Esophagus squamous epithelium (tissue), 5 donors: ENCODE data around the gene MCTP2. TPM values are rescaled to one million over a fixed set of nuclear protein-coding genes. Genes with fewer than 3 reads are reported as not detected.

Experiments used
- DNase-seq: peaks from one replicate; lab custom pipeline; 2025; lab: John Stamatoyannopoulos, UW
- H3K27ac ChIP-seq, 4 donors: fragments of 200-600 bp; sonication (generic); one replicate each; pipeline ENCODE4 v1.5.1; 2016 to 2019; ENCODE audit warnings: mild to moderate bottlenecking in 1 of 4
- H3K27me3 ChIP-seq, 4 donors: fragments of 200-600 bp; sonication (generic); 1 replicate in 3 of 4; 2 replicates in 1 of 4; pipeline versions ENCODE4 v1.5.1 to v1.6.0; 2017 to 2021; ENCODE audit warnings: antibody characterized with exemption in 1 of 4
- H3K36me3 ChIP-seq, 3 donors: fragments of 200-600 bp; sonication (generic); one replicate each; pipeline ENCODE4 v1.5.1; 2016 to 2019
- H3K4me1 ChIP-seq, 3 donors: fragments of 200-600 bp; sonication (generic); one replicate each; pipeline ENCODE4 v1.5.1; 2017 to 2019
- H3K4me3 ChIP-seq, 4 donors: fragments of 200-600 bp; sonication (generic); 1 replicate in 3 of 4; 2 replicates in 1 of 4; pipeline ENCODE4 v1.5.1; 2016 to 2019; ENCODE audit warnings: mild to moderate bottlenecking in 2 of 4, moderate library complexity in 1 of 4
- H3K9me3 ChIP-seq, 3 donors: fragments of 200-600 bp; sonication (generic); one replicate each; pipeline ENCODE4 v1.5.1; 2016 to 2019
- POLR2A ChIP-seq, 4 donors: fragments of 450-650 bp; IDR thresholded peaks; one replicate each; pipeline ENCODE4 v1.6.1; 2017; ENCODE audit warnings: antibody characterized with exemption in 4 of 4, mild to moderate bottlenecking in 4 of 4, moderate library complexity in 3 of 4
- WGBS, 2 donors: methylation state at CpG; one replicate each; pipeline ENCODE4 v1.1.5; 2018; 5-methylcytosine and 5-hydroxymethylcytosine counted together
- intact Hi-C: fragments of 100-400 bp; cut with DNase I; formaldehyde crosslinking; loops from one replicate; pipeline ENCODE4 v1.15.0; 2022
- total RNA-seq, 4 donors: library from RNA; depleted of rRNA; stranded (reverse); fragments of >200 nt; gene quantifications; one replicate each; pipeline ENCODE4 v1.1.0, GENCODE V29; 2016
- TF ChIP-seq, protein P1 (sequence below), 6 experiments: fragments of 450-650 bp in 4 of 6; fragments of 200-600 bp in 2 of 6; sonication (generic) in 2 of 6; IDR thresholded peaks; one replicate each; pipeline ENCODE4 v1.5.1; 2016 to 2019; ENCODE audit warnings: antibody characterized with exemption in 6 of 6, mild to moderate bottlenecking in 4 of 6, moderate library complexity in 4 of 6
- donor health status: DM: yes; HTN: yes; CAD: no.

MCTP2 gene
- total RNA-seq, 4 donors from 2014 or later = 11.2 to 29.9 (median 15.6) TPM

DNA sequence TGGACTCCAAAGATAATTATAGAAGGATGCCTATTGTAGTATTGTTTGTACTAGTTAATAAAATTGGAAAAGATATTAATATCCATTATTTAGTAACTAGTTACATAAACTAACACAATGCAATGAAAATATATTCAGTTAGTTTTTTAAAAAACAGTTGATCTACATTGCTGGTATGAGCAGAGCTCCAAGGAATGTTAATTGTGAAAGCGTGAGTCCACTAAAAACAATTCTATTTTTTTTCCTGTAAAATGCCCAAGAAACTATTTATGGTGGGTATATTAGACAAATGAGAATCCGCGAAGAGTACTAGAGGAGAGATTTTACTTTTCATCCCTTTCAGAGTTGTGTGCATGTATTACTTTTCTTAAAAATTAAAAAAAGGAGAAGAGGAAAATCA lies 104.3 kb downstream of the MCTP2 start:
- TF ChIP-seq, protein P1, sequence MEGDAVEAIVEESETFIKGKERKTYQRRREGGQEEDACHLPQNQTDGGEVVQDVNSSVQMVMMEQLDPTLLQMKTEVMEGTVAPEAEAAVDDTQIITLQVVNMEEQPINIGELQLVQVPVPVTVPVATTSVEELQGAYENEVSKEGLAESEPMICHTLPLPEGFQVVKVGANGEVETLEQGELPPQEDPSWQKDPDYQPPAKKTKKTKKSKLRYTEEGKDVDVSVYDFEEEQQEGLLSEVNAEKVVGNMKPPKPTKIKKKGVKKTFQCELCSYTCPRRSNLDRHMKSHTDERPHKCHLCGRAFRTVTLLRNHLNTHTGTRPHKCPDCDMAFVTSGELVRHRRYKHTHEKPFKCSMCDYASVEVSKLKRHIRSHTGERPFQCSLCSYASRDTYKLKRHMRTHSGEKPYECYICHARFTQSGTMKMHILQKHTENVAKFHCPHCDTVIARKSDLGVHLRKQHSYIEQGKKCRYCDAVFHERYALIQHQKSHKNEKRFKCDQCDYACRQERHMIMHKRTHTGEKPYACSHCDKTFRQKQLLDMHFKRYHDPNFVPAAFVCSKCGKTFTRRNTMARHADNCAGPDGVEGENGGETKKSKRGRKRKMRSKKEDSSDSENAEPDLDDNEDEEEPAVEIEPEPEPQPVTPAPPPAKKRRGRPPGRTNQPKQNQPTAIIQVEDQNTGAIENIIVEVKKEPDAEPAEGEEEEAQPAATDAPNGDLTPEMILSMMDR (IDR thresholded peaks at IDR 0.05) = no peak
- no peak for TF ChIP-seq POLR2A (IDR thresholded peaks at IDR 0.05)
- DNase-seq = no peak
- peaks cover 0 to 7% (median 3%) of the 10 kb centered on the region in 3 donors for H3K4me1 ChIP-seq
- H3K27me3 ChIP-seq = no peaks in the 10 kb centered on the region
- 69 to 86% methylated on average over 3 of the region's 3 CpGs for WGBS, 2 donors
- intact Hi-C loops = no loop called here
- peaks cover 0 to 24% (median 0%) of the 10 kb centered on the region in 3 donors for H3K36me3 ChIP-seq
- H3K27ac ChIP-seq = no peak overlapping the region
- H3K9me3 ChIP-seq = no peaks in the 10 kb centered on the region
- no peak overlapping the region for H3K4me3 ChIP-seq

DNA sequence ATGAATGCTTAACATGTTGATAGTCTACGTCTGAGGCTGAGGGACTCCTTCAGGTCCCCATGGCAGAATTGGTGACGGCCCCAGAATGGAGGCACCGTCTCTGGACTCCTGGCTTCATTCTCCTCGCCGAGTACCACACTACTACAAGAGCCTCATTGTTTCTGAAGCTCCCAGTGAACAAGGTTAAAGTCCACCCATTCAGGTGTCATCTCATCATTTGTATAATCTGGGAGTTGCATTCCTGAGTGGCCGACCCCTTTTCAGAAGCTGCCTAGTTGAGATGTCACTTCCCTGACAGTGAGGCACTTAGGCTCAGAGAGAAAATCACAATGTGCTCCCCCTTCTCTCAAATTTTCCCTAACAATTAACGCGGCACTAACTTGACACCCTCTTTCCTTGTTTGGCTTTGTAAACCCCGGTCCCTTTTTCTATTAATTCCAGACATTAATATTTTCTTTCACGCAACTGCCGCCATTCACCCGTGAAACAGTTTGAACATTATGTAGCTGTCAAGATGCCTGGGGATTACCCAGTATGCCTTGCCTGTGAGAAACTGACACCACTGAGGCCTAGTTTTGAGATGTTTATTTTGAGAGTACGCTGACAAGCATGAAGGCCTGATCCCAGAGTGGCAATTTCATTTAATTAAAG lies 105.6 kb downstream of the MCTP2 start:
- H3K36me3 ChIP-seq = peaks cover 0 to 31% (median 0%) of the 10 kb centered on the region in 3 donors

DNA sequence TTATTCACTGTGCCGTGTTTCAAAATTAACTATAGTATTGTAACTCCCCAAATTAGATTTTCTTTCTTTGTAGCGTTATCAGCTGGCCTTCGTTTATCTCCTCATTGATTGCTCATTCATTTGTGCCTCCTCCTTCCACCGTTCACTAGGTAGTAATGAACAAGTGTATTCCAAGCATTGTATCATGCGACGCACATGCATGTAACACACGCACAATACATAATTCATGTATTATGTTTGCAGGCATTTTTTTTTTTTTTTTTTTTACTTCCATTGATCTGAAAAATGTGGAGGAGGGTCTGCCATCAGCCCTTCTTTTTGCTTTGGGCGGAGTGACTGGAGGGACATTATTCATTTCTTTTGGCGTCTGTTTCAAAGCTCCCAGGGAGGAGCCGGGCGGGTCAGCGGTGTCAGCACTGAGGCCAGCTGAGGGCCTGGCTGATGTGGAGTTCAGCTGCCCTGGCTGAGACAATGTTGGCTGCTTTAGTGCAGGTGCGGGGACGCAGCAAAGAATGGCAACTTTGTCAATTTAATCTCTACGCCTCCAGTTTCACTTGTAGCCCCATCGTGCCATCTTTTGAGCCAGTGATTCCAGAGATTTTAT lies 107.0 kb downstream of the MCTP2 start:
- 87 to 93% methylated on average over 12 to 16 of the region's 16 CpGs for WGBS, 2 donors
- Histone ChIP-seq H3K4me3 (no peak overlapping the region), H3K36me3 (peaks cover 0 to 31% (median 0%) of the 10 kb centered on the region in 3 donors), H3K4me1 (no peaks in the 10 kb centered on the region), H3K9me3 (no peaks in the 10 kb centered on the region), H3K27me3 (no peaks in the 10 kb centered on the region), H3K27ac (no peak overlapping the region)
- intact Hi-C loops = no loop called here
- no peak for DNase-seq
- TF ChIP-seq, protein P1 (IDR thresholded peaks at IDR 0.05) = no peak
- TF ChIP-seq POLR2A (IDR thresholded peaks at IDR 0.05) = no peak

More for the DNA sequence above, 105.6 kb downstream of the MCTP2 start:
- no peak for DNase-seq
- Histone ChIP-seq H3K9me3 (no peaks in the 10 kb centered on the region), H3K27me3 (no peaks in the 10 kb centered on the region), H3K4me3 (no peak overlapping the region), H3K27ac (no peak overlapping the region), H3K4me1 (no peaks in the 10 kb centered on the region)
- 94 to 96% methylated on average over 12 to 13 of the region's 13 CpGs for WGBS, 2 donors
- intact Hi-C loops = no loop called here
- TF ChIP-seq, protein P1 (IDR thresholded peaks at IDR 0.05) = no peak

DNA sequence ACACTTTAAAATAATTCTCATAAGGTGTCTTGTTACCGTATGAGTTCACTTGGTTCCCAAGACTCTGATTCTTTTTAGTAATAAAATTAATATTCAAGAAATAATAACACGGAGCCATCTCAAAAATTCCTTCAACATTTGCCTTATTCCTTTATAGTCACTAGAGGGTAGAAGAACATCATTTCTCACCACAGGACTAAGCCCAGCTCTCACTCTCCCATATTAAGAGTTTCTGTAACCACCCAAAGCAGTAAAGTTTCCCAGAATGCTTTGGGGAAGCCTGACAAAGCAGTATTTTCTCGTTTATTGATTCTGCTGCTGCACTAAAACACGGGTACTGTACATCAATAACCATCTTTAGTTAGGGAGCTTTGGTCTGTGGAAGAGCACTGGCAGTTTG lies 114.9 kb downstream of the MCTP2 start:
- peaks cover 0 to 16% (median 0%) of the 10 kb centered on the region in 3 donors for H3K36me3 ChIP-seq
- intact Hi-C loops = no loop called here
- no peaks in the 10 kb centered on the region for H3K9me3 ChIP-seq
- TF ChIP-seq, protein P1 (IDR thresholded peaks at IDR 0.05) = no peak
- TF ChIP-seq POLR2A (IDR thresholded peaks at IDR 0.05) = no peak
- no peaks in the 10 kb centered on the region for H3K27me3 ChIP-seq
- H3K27ac ChIP-seq = no peak overlapping the region
- no peaks in the 10 kb centered on the region for H3K4me1 ChIP-seq
- no peak overlapping the region for H3K4me3 ChIP-seq
- WGBS, 2 donors = 59 to 66% methylated on average over 4 of the region's 4 CpGs
- DNase-seq = no peak

DNA sequence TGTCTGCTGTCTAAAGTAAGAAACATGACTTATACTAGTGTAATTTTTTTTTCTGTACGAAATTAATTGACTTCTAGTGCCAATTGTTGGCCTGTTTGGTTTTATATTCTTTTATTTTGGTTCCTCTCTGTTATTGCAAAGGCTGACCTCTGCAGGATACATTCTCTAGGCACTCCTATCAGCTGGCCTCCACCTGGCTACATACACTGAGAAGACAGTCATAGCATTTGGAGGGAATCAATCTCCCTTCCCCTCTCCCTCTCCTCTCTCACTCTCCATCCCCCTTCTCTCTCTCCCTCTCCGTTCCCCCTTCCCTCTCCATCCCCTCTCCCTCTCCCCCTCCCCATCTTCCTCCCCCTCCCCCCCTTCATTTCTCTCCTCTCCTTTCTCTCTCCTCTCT lies 116.7 kb downstream of the MCTP2 start:
- no peak overlapping the region for H3K4me3 ChIP-seq
- intact Hi-C loops = no loop called here
- no peak overlapping the region for H3K27ac ChIP-seq
- peaks cover 0 to 16% (median 0%) of the 10 kb centered on the region in 3 donors for H3K36me3 ChIP-seq
- H3K9me3 ChIP-seq = no peaks in the 10 kb centered on the region
- no peaks in the 10 kb centered on the region for H3K4me1 ChIP-seq
- no peak for DNase-seq
- TF ChIP-seq, protein P1 (IDR thresholded peaks at IDR 0.05) = no peak
- TF ChIP-seq POLR2A (IDR thresholded peaks at IDR 0.05) = no peak
- 62 to 72% methylated on average over 2 of the region's 2 CpGs for WGBS, 2 donors
- no peaks in the 10 kb centered on the region for H3K27me3 ChIP-seq
